NCI-H446 (cell line): Measurements from ENCODE around the gene EFNA2.
"Not testable (repeated sequence)": the region's sequence is repeated elsewhere in the genome, so short reads cannot be mapped to it uniquely, and the experiment has no call there.

Experiments used
- DNase-seq, 2 experiments: peaks; one replicate each; lab custom pipeline; 2025; lab: John Stamatoyannopoulos, UW

Gene EFNA2

DNA sequence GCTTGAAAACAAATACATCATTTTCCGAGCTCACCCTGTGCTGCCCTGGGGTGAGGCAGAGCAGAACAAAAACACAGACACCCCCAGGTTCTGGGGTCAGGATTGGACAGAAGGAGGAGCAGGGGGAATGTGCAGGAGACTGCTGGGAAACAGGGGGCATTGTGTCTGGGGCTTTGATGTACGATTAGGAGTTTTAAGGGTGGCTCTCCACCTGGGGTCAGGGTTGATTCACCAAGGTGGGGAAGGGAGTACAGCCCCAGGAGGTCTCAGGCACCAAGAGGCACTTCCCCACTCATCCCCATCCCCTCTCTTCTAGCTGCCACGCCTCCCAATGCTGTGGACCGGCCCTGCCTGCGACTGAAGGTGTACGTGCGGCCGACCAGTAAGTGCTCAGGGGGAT, 12.6 kb downstream of the EFNA2 start:
- no peak for DNase-seq

- DNase-seq: no peak
Observed at GRCh38 chr19:1299801-1300200, 14.1 kb downstream of the EFNA2 start.

DNA sequence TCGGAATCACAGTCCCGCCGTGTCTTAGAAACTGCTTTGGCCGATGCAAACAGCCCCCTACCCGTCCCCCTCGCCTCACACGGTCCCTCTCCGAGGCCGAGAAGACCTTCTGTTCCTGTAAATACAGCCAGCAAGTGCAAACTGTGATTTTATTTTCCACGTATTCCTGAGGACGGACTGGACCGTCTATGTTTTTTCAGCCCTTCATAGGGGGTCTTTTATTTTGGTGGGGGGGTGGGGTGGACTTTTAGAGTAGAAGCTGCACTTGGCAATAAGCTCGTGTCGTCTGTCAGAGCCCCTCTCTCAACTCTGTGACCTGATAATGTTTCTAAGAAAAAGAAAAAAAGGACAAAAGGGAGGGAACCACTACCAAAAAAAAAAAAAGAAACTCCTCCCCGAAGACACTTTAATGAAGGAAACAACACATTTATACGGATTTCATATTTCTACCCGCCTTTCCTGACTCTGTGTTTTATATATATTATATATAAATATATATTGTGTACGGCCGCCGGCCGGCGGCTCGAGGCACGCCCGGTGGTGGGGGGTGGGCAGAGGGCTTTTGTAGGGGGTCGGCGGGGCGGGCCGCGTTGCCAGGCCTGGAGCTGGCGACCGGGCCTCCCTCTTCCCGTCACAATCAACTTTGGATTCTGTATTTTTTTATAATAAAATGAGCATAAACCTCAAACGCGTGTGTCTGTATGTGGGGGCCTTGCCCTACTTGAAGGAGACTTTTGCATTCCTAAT, 15.2 kb downstream of the EFNA2 start:
- DNase-seq: no peak

DNA sequence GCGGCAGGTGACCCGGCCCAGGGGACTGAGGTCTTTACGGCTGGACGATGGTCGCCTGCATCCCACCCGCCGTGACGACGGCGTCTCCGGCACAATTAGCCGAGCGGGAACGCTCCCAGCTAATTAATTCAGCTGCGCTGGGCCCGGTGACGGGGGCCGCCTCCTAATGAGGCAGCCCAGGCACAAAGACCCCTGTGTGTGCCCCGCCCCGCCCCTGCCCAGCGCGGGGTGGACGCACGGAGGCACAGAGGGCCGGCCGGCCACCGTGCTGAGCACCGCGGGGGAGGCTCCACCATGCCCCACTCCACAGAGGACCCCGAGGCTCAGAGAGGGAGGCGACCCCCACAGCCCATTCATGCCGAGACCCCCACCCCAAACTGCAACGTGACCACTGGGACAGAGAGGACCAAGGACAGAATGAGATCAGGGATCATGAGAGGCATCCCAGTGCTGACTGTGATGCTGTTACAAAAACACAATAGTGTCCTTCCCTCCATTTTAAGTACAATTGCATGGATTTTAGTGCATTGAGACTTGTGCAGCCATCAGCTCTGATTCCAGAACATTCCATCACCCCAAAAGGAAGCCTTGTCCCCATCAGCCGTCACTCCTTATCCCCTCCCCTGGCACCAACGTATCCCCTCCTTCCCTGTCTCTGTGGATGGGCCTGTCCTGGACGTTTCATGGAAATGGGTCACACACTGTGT, 17.0 kb downstream of the EFNA2 start:
- no peak for DNase-seq

DNA sequence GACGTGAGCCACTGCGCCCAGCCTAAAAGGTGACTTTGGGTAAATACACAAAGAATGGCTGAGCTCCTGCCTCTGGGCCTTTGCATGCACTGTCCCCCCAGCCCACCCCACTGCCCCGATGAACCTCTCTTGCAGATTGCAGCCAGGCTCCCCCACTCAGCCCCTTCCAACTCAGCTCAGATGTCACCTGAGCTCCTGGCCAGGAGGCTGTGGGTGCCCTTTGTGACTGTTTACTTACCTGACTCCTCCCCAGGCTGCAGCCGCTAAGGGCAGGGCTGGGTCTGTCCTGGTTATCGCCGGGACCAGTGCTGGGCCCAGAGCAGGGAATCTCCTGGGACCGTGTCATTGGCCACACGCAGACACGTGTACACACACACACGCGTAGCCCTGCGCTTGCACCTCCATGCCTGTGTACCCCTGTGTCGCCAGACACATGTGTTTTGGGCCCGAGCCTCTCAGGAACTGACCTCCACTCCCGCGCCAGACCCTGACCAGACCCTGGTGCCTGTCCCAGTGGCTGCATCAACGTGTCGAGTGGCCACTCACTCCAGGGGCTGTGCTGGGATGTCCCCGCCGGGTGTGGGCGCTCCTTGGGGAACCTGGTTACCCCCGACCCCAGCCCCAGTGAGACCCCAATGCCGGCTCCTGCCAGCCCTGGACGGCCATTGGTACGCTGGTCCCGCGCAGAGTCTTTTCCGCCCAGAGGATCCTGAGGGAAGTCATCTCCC, 18.7 kb downstream of the EFNA2 start:
- no peak for DNase-seq

GRCh38 chr19:1305354-1305753, 19.7 kb downstream of the EFNA2 start:
- not testable (repeated sequence) for DNase-seq

- no peak for DNase-seq
Observed at GRCh38 chr19:1307320-1307719, 21.6 kb downstream of the EFNA2 start.

DNA sequence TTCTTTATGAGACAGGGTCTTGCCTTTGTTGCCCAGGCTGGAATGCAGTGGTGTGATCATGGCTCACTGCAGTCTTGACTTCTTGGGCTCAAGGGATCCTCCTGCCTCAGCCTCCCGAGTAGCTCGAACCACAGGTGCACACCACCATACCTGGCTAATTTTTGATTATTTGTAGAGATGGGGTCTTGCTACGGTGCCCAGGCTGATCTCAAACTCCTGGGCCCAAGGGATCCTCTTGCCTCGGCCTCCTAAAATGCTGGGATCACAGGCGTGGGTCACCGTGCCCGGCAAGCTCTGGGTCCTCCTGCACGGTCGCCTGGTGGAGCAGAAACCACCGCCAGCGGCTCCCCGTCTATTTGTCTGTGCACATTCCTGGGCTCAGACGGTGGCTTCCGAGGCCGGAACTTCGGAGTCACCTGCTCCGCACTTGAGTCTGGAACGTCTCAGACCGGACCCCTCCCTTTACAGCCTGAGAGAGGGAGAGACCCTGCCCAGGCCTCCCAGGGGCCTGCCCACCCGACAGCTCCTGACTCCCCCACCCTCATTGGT, 22.2 kb downstream of the EFNA2 start:
- DNase-seq: no peak

- no peak for DNase-seq
Observed at GRCh38 chr19:1308718-1309117, 23.0 kb downstream of the EFNA2 start.

- no peak for DNase-seq
Observed at GRCh38 chr19:1309977-1310852, 24.5 kb downstream of the EFNA2 start.

DNA sequence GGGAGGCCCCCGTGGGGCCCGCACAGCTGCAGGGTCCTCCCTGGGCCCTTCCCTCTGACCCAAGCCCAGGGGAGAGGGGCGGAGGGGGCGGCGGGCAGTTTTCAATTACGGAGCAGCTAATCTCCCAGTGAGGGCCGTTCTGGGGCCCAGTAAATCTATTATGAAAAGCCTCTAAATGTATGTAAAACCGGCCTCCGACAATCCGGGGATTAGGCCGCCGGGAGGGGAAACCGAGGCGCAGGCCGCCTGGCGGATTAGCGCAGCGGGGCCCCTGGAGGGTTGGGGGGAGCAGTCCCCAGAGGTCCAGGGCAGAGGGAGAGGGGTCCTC, 25.1 kb downstream of the EFNA2 start:
- no peak for DNase-seq

GRCh38 chr19:1311543-1312091, 25.9 kb downstream of the EFNA2 start:
- DNase-seq: no peak

GRCh38 chr19:1312767-1313694, 27.4 kb downstream of the EFNA2 start:
- peak in 1 of 2 experiments; percentile 51 for DNase-seq

GRCh38 chr19:1313695-1314613, 28.3 kb downstream of the EFNA2 start:
- DNase-seq: no peak

GRCh38 chr19:1315470-1316166, 29.9 kb downstream of the EFNA2 start:
- no peak for DNase-seq

DNA sequence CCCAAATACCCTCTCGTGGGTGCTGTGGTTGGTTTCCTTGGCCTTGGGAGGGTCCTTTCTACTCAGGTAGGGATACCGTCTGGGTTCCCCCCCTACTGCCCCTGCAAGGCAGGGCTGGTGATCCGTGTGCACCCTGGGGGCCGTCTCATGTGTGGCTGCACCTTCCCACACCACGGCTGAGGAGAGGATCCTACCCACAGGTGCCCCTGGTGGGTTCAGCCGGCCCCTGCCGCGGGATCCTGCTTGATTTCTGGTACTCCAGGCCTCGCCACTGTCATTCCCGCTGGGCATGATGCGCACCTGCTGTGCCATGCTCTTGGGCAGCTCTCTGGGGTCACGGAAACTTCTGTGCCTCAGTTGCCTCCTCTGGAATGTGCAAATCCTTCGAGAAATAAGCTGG, 30.8 kb downstream of the EFNA2 start:
- DNase-seq: no peak

GRCh38 chr19:1317274-1318003, 31.8 kb downstream of the EFNA2 start:
- DNase-seq: no peak
